Upper lobe of right lung (tissue), 1 donor: ENCODE data around the gene WDR41. TPM values are rescaled to one million over a fixed set of nuclear protein-coding genes. Genes with fewer than 3 reads are reported as not detected.

ENCODE experiments used
- ATAC-seq: fragments of 200-7000 bp; cut with Tn5 transposase; one replicate; pipeline ENCODE4 v1.9.1; 2020; ENCODE audit warnings: mild to moderate bottlenecking, moderate library complexity
- DNase-seq: peaks from one replicate; pipeline ENCODE4 v3.0.0-alpha.2; 2020
- H3K27ac ChIP-seq: fragments of 200-600 bp; one replicate; pipeline ENCODE4 v1.8.0; 2022
- H3K27me3 ChIP-seq: fragments of 200-600 bp; one replicate; pipeline ENCODE4 v1.8.0; 2022; ENCODE audit warnings: mild to moderate bottlenecking
- H3K36me3 ChIP-seq: fragments of 200-600 bp; one replicate; pipeline ENCODE4 v1.8.0; 2022
- H3K4me1 ChIP-seq: fragments of 200-600 bp; one replicate; pipeline ENCODE4 v1.8.0; 2022
- H3K4me3 ChIP-seq: fragments of 200-600 bp; one replicate; pipeline ENCODE4 v1.8.0; 2022; ENCODE audit warnings: mild to moderate bottlenecking
- H3K9me3 ChIP-seq: fragments of 200-600 bp; one replicate; pipeline ENCODE4 v1.8.0; 2022
- CTCF ChIP-seq: fragments of 200-600 bp; IDR thresholded peaks from one replicate; pipeline ENCODE4 v1.8.0; 2022; ENCODE audit warnings: antibody characterized with exemption
- intact Hi-C: fragments of 100-400 bp; cut with DNase I; formaldehyde crosslinking; loops from one replicate; pipeline ENCODE4 v1.11.0; 2022
- total RNA-seq: library from RNA; stranded (reverse); fragmentation: NEBNext Ultra II Directional; extraction: Animal tissue kit (Norgen Biotek cat#: 25700); gene quantifications from one replicate; pipeline ENCODE4 v1.2.1, GENCODE V29; 2021
- donor health status: DM: no; HTN: yes; CAD: no; lungs with severe emphysema.

WDR41 gene
- total RNA-seq, 1 donor from 2014 or later, result 35.7 TPM

- H3K36me3 ChIP-seq, result peaks cover 39% of the 10 kb centered on the region
- DNase-seq, result no peak
Measured at GRCh38 chr5:77452351-77452750, 39.8 kb downstream of the WDR41 start.

GRCh38 chr5:77449981-77450380, 42.1 kb downstream of the WDR41 start:
- peaks cover 39% of the 10 kb centered on the region for H3K36me3 ChIP-seq
- no peaks in the 10 kb centered on the region for H3K9me3 ChIP-seq
- no peak for ATAC-seq
- H3K27me3 ChIP-seq, result no peaks in the 10 kb centered on the region
- intact Hi-C loops, result no loop called here
- DNase-seq, result no peak
- no peak overlapping the region for H3K4me3 ChIP-seq
- no peaks in the 10 kb centered on the region for H3K4me1 ChIP-seq
- H3K27ac ChIP-seq, result no peak overlapping the region
- TF ChIP-seq CTCF, result no peak

More at GRCh38 chr5:77452351-77452750, 39.8 kb downstream of the WDR41 start:
- no peak for TF ChIP-seq CTCF
- intact Hi-C loops, result no loop called here
- Histone ChIP-seq H3K4me1 (no peaks in the 10 kb centered on the region), H3K4me3 (no peak overlapping the region), H3K27me3 (no peaks in the 10 kb centered on the region), H3K27ac (no peak overlapping the region), H3K9me3 (no peaks in the 10 kb centered on the region)
- ATAC-seq, result no peak

GRCh38 chr5:77449277-77449676, 42.8 kb downstream of the WDR41 start:
- Histone ChIP-seq H3K27ac (no peak overlapping the region), H3K27me3 (no peaks in the 10 kb centered on the region), H3K36me3 (peaks cover 39% of the 10 kb centered on the region), H3K9me3 (no peaks in the 10 kb centered on the region), H3K4me3 (no peak overlapping the region), H3K4me1 (no peaks in the 10 kb centered on the region)
- ATAC-seq (peak; percentile 54), DNase-seq (no peak)
- intact Hi-C loops, result no loop called here
- TF ChIP-seq CTCF, result no peak

GRCh38 chr5:77448831-77449230, 43.3 kb downstream of the WDR41 start:
- TF ChIP-seq CTCF, result no peak
- no peak overlapping the region for H3K27ac ChIP-seq
- intact Hi-C loops, result no loop called here
- no peaks in the 10 kb centered on the region for H3K27me3 ChIP-seq
- no peak for DNase-seq
- H3K4me3 ChIP-seq, result no peak overlapping the region
- H3K9me3 ChIP-seq, result no peaks in the 10 kb centered on the region
- ATAC-seq, result no peak
- no peaks in the 10 kb centered on the region for H3K4me1 ChIP-seq
- H3K36me3 ChIP-seq, result peaks cover 43% of the 10 kb centered on the region

DNA sequence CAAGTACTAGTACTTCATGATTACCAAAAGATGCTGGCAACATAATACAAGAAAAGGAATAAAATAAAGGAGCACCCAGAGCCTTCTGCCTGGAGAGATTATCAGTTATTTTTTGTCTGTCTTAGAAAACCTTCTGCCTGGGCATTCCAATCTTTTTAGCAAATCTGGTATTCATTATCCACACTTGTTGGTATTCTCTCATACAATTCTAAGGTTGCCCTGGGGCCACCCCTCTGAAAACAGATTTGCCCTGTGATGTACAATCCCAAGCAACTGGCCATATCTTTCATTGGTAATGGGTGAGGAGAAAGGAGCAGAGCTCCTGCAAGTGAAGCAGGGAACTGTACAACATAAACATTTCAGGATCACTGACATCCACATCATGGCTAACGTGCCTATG, 47.8 kb downstream of the WDR41 start:
- no peak for DNase-seq
- Histone ChIP-seq H3K27ac (no peak overlapping the region), H3K27me3 (no peaks in the 10 kb centered on the region), H3K4me1 (no peaks in the 10 kb centered on the region), H3K9me3 (no peaks in the 10 kb centered on the region), H3K36me3 (peaks cover 37% of the 10 kb centered on the region), H3K4me3 (no peak overlapping the region)
- intact Hi-C loops, result no loop called here
- ATAC-seq, result no peak
- no peak for TF ChIP-seq CTCF

DNA sequence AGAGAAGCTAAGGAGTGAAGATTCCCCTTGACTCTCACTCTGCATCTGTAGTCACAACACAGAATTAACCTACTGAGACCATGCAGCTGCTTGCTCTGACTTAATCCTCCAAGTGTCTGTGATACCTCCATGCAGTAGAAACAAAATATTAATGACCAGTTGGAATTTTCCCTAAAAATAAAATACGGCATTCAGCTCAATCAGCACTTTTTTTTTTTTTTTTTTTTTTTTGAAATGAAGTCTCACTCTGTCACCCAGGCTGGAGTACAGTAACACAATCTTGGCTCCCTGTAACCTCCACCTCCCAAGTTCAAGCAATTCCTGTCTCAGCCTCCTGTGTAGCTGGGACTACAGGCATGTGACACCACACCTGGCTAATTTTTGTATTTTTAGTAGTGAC, 48.4 kb downstream of the WDR41 start:
- intact Hi-C loops, result no loop called here
- Histone ChIP-seq H3K4me3 (no peak overlapping the region), H3K36me3 (peaks cover 37% of the 10 kb centered on the region), H3K4me1 (no peaks in the 10 kb centered on the region), H3K9me3 (no peaks in the 10 kb centered on the region), H3K27me3 (no peaks in the 10 kb centered on the region), H3K27ac (no peak overlapping the region)
- TF ChIP-seq CTCF, result no peak
- DNase-seq, result no peak
- no peak for ATAC-seq
